ENCODE measurements around the gene FTCDNL1. TPM values are rescaled to one million over a fixed set of nuclear protein-coding genes. Genes with fewer than 3 reads are reported as not detected.

The FTCDNL1 gene
- total RNA-seq, 1 donor from 2014 or later, result 1.2 TPM

- no peaks in the 10 kb centered on the region for H3K27me3 Mint-ChIP-seq
- peaks cover under 1% of the 10 kb centered on the region for H3K9me3 Mint-ChIP-seq (ENCODE audit: low read depth)
- H3K36me3 Mint-ChIP-seq (ENCODE audit: insufficient read depth), result no peaks in the 10 kb centered on the region
- H3K4me1 Mint-ChIP-seq (ENCODE audit: low read depth), result no peaks in the 10 kb centered on the region
- no peak overlapping the region for H3K27ac Mint-ChIP-seq
- no peak for TF ChIP-seq CTCF (IDR thresholded peaks at IDR 0.05; ENCODE audit: unreplicated experiment)
- no peak overlapping the region for H3K4me3 Mint-ChIP-seq (ENCODE audit: low read depth)
- no peak for DNase-seq (ENCODE audit: low spot score, unreplicated experiment)
These were observed 93.6 kb downstream of the FTCDNL1 start for GRCh38 chr2:199757233-199757870.

- Mint-ChIP-seq H3K9me3 (ENCODE audit: low read depth) (peaks cover 3% of the 10 kb centered on the region), H3K27me3 (no peaks in the 10 kb centered on the region), H3K4me1 (ENCODE audit: low read depth) (no peaks in the 10 kb centered on the region), H3K4me3 (ENCODE audit: low read depth) (no peak overlapping the region), H3K36me3 (ENCODE audit: insufficient read depth) (no peaks in the 10 kb centered on the region), H3K27ac (no peak overlapping the region)
- no peak for TF ChIP-seq CTCF (IDR thresholded peaks at IDR 0.05; ENCODE audit: unreplicated experiment)
- no peak for DNase-seq (ENCODE audit: low spot score, unreplicated experiment)
These were observed 94.2 kb downstream of the FTCDNL1 start for GRCh38 chr2:199756743-199757142.

GRCh38 chr2:199756211-199756610 lies 94.8 kb downstream of the FTCDNL1 start:
- no peaks in the 10 kb centered on the region for H3K36me3 Mint-ChIP-seq (ENCODE audit: insufficient read depth)
- H3K27ac Mint-ChIP-seq, result no peak overlapping the region
- H3K4me3 Mint-ChIP-seq (ENCODE audit: low read depth), result no peak overlapping the region
- peaks cover 3% of the 10 kb centered on the region for H3K9me3 Mint-ChIP-seq (ENCODE audit: low read depth)
- DNase-seq (ENCODE audit: low spot score, unreplicated experiment), result no peak
- H3K27me3 Mint-ChIP-seq, result no peaks in the 10 kb centered on the region
- H3K4me1 Mint-ChIP-seq (ENCODE audit: low read depth), result no peaks in the 10 kb centered on the region
- TF ChIP-seq CTCF (IDR thresholded peaks at IDR 0.05; ENCODE audit: unreplicated experiment), result no peak

GRCh38 chr2:199754766-199755165 lies 96.2 kb downstream of the FTCDNL1 start:
- no peak for DNase-seq (ENCODE audit: low spot score, unreplicated experiment)
- H3K9me3 Mint-ChIP-seq (ENCODE audit: low read depth), result peaks cover 3% of the 10 kb centered on the region
- H3K4me1 Mint-ChIP-seq (ENCODE audit: low read depth), result no peaks in the 10 kb centered on the region
- H3K27ac Mint-ChIP-seq, result no peak overlapping the region
- H3K4me3 Mint-ChIP-seq (ENCODE audit: low read depth), result no peak overlapping the region
- TF ChIP-seq CTCF (IDR thresholded peaks at IDR 0.05; ENCODE audit: unreplicated experiment), result no peak
- no peaks in the 10 kb centered on the region for H3K27me3 Mint-ChIP-seq
- no peaks in the 10 kb centered on the region for H3K36me3 Mint-ChIP-seq (ENCODE audit: insufficient read depth)

- no peak overlapping the region for H3K27ac Mint-ChIP-seq
- TF ChIP-seq CTCF (IDR thresholded peaks at IDR 0.05; ENCODE audit: unreplicated experiment), result no peak
These were observed 99.4 kb downstream of the FTCDNL1 start for GRCh38 chr2:199751492-199752120.

More at GRCh38 chr2:199751492-199752120, 99.4 kb downstream of the FTCDNL1 start:
- Mint-ChIP-seq H3K4me1 (ENCODE audit: low read depth) (no peaks in the 10 kb centered on the region), H3K9me3 (ENCODE audit: low read depth) (peaks cover 3% of the 10 kb centered on the region), H3K4me3 (ENCODE audit: low read depth) (no peak overlapping the region), H3K36me3 (ENCODE audit: insufficient read depth) (no peaks in the 10 kb centered on the region), H3K27me3 (peaks cover 12% of the 10 kb centered on the region)
- DNase-seq (ENCODE audit: low spot score, unreplicated experiment), result no peak
